HG03354 (cell line): ENCODE results near the gene ZNF492.
"Not testable (repeated sequence)": the region's sequence is repeated elsewhere in the genome, so short reads cannot be mapped to it uniquely, and the experiment has no call there.

Experiments used
- ATAC-seq: cut with Tn5 transposase; IDR thresholded peaks from one replicate; pipeline ENCODE4 v1.9.1; 2021; ENCODE audit warnings: mild to moderate bottlenecking; ENCODE audit not compliant: unreplicated experiment, poor library complexity, severe bottlenecking

Gene ZNF492

GRCh38 chr19:22616659-22617058 is 17.5 kb upstream of the ZNF492 start:
- no peak for ATAC-seq

DNA sequence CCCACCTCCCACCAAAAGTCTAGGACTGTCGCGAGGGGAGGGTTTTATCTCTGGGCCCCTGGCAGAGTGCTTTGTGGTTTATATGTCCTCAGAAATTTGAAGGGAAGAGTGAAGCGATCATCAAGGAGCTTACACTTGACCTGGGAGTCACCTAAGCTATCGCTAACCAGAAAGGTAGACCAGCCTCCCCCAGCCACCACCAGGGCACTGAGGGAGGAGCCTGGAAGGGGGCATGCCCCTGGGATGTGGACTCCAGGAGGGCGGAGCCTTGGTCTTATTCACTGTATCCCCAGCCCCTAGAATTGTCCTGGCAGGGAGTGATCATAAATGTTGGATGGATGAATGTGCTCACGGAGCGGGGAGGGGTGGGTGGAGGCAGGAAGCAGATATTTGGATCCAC is 16.9 kb upstream of the ZNF492 start:
- ATAC-seq = not testable (repeated sequence)

DNA sequence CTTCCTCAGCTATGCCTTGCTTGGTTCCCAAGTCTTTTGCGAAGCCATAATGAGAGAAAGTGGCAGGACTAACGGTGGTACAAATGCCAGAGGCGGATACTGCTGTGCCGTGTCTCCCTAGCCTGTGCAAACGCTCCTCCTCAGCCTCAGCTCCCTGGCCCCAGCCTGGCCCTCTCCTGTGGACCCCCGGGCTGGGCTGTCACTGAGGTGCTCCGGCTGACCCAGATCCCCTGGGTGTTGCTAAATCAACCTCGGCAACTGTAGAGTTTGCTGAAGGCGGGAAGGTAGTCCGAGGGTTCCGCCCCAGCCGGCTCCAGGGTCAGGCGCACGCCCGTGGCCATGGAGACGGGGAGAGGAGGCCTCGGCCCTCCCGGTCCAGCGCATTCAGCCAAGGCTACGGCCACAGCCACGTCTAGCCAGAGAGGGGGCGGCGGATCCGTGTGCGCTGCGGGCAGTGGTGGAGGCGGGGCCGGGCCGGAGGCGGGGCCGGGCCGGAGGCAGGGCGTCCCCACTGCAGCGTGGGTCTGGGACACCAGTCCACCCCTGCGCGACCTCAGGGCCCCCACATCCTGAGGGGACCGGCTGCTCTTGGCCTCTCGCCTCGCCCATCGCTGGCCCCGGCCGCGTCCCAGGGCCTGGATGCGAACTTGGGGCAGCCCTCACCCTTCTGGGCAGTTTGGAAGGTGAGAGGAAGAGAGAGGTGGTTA is 16.4 kb upstream of the ZNF492 start:
- ATAC-seq = no peak

DNA sequence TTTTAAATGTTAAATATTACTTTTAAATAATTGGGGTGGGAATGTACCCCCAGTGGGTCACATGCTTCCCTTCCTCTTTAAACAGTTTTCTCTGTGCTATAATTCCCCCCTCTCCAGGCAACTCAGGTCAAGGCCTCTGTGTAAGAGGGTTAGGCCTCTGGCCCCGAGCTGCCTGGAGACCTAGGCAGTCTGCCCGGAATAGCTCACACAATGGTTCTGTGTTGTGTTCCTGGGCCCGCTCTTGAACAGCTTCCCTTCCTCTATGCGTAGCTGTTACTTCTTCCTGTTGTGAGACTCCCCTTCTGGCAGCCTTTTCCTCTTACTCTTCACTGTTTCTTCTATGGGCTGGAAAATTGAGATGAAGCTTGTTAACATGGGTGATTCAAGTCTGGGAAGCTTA is 14.8 kb upstream of the ZNF492 start:
- no peak for ATAC-seq

- ATAC-seq = no peak
Observed at GRCh38 chr19:22619932-22620331, 14.2 kb upstream of the ZNF492 start.

DNA sequence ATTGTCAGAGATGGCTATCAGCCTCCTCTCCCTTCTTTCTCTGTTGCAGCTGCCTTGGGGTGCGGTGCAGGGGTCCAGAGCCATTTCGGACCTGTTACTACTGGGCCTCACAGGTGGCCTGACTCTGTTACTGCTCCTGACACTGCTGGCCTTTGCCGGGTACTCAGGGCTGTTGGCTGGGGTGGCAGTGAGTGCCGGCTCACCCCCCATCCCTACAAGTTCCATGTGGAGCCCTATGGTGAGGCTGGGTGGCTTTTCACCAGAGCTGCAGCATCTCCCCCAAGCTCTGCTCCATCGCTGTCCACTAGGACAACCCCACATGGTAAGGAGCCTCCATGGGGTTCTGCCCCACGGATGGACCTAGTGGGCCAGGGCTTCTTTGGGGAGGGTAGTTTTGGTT is 13.7 kb upstream of the ZNF492 start:
- ATAC-seq = no peak

DNA sequence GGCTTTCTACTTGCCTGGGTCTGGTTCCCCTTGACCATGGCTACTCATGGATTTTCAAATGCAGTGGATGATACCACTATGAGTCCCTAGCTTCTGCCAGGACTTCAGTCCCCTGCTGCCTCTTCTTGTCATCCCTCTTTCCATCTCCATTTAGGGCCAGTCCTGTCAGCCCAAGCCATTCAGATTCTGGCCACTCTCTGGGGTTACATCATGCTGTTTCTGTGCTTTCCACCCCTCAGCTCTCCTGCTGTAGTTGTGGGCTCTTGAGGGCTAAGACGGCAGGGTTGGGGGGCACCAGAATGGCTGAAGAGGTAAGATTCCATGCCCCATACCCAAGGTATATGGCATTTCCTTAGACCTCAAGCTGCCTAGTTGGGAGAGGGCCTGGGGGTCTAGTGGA is 13.2 kb upstream of the ZNF492 start:
- ATAC-seq = no peak

DNA sequence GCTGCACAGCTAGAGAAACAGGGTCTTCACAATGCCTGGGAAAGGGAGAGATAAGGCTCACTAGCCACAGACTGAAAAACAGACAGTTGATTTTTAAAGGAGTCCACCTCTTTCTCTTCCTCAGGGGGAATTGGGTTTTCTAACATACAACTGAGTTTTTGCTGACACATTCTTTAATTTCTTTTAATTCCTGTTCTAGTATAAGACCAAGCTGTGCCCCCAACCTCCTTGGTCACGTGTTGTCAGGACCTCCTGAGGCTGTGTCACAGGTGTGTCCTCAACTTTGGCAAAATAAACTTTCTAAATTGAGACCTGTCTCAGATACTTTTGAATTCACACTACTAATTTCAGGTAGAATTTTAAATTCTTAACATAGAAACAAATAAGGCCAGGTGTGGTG is 12.1 kb upstream of the ZNF492 start:
- no peak for ATAC-seq

GRCh38 chr19:22622901-22623840 is 11.0 kb upstream of the ZNF492 start:
- ATAC-seq = no peak

GRCh38 chr19:22623841-22624221 is 10.3 kb upstream of the ZNF492 start:
- ATAC-seq = no peak

- ATAC-seq = no peak
Observed at GRCh38 chr19:22625266-22626035, 8.7 kb upstream of the ZNF492 start.

DNA sequence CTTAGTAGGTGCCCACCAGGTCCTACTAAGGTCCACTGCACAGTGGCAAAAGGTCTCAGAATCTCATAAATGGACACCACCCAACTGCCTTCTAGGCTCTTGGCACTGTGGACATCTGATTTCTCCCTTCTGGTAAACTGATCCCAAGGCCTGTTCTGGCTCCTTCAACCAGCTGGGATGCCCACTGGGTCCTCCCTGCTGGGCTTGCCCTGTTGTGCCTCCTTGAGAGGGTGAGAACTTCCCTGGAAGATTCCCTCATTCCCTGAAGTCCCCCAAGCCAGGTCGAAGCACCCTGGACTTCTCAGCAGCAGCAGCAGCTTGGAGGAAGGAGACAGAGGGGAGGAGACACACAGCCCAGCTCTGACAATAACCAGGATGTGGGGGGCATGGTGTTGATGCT is 6.6 kb upstream of the ZNF492 start:
- no peak for ATAC-seq

GRCh38 chr19:22628401-22628800 is 5.7 kb upstream of the ZNF492 start:
- no peak for ATAC-seq

- ATAC-seq = peak; percentile 30
Observed at GRCh38 chr19:22634450-22634827, 315 bp downstream of the ZNF492 start.

- ATAC-seq = not testable (repeated sequence)
Observed at GRCh38 chr19:22685493-22685892, 51.4 kb downstream of the ZNF492 start.

GRCh38 chr19:22702661-22703060 is 68.5 kb downstream of the ZNF492 start:
- not testable (repeated sequence) for ATAC-seq

- not testable (repeated sequence) for ATAC-seq
Observed at GRCh38 chr19:22703096-22703495, 69.0 kb downstream of the ZNF492 start.

DNA sequence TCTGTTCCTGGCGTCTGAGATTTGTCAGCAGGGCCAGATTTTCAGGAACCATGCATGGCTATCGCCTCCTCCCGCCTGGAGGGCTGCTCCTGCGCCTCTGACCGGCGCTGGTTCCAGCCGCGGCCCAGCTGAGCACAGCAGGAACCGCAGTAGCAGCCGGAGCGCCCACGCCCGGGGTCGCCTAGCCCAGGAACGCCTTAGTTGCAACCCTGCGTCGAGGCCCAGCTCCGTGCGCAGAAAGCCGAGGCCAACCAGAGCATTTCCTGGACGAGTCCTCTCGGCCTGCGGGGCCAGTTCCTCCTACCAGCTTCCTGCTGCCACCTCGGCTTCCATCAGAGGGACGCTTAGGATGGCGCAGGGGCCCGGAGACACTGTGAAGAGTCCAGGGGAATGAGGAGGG is 74.9 kb downstream of the ZNF492 start:
- no peak for ATAC-seq
